Measurements from ENCODE around the gene TBC1D16. TPM values are rescaled to one million over a fixed set of nuclear protein-coding genes. Genes with fewer than 3 reads are reported as not detected.

TBC1D16 gene
- total RNA-seq, 1 donor from 2014 or later = 24.7 TPM

GRCh38 chr17:80003969-80004368, 31.7 kb downstream of the TBC1D16 start:
- peaks cover 17% of the 10 kb centered on the region for H3K4me1 ChIP-seq
- no peak overlapping the region for H3K27ac ChIP-seq
- no peak for TF ChIP-seq CTCF (IDR thresholded peaks at IDR 0.05)
- ATAC-seq = no peak
- no peak for DNase-seq
- H3K36me3 ChIP-seq = no peaks in the 10 kb centered on the region
- intact Hi-C loops (cut with DNase I) = no loop called here
- no peak overlapping the region for H3K4me3 ChIP-seq
- no peaks in the 10 kb centered on the region for H3K27me3 ChIP-seq (ENCODE audit: low read depth)
- no peaks in the 10 kb centered on the region for H3K9me3 ChIP-seq

GRCh38 chr17:80002690-80003490, 32.8 kb downstream of the TBC1D16 start:
- TF ChIP-seq CTCF (IDR thresholded peaks at IDR 0.05) = no peak
- H3K4me1 ChIP-seq = peaks cover 13% of the 10 kb centered on the region
- intact Hi-C loops (cut with DNase I) = no loop called here
- no peaks in the 10 kb centered on the region for H3K27me3 ChIP-seq (ENCODE audit: low read depth)
- no peaks in the 10 kb centered on the region for H3K36me3 ChIP-seq
- no peak overlapping the region for H3K4me3 ChIP-seq
- H3K9me3 ChIP-seq = no peaks in the 10 kb centered on the region
- ATAC-seq (no peak), DNase-seq (no peak)
- no peak overlapping the region for H3K27ac ChIP-seq

GRCh38 chr17:80002070-80002641, 33.5 kb downstream of the TBC1D16 start:
- TF ChIP-seq CTCF (IDR thresholded peaks at IDR 0.05) = no peak
- no peak for ATAC-seq
- Histone ChIP-seq H3K9me3 (no peaks in the 10 kb centered on the region), H3K27me3 (ENCODE audit: low read depth) (no peaks in the 10 kb centered on the region), H3K4me3 (no peak overlapping the region), H3K27ac (no peak overlapping the region), H3K36me3 (no peaks in the 10 kb centered on the region), H3K4me1 (peaks cover 18% of the 10 kb centered on the region)
- DNase-seq = no peak
- intact Hi-C loops (cut with DNase I) = no loop called here

- TF ChIP-seq CTCF (IDR thresholded peaks at IDR 0.05) = no peak
- no peak overlapping the region for H3K27ac ChIP-seq
- H3K27me3 ChIP-seq (ENCODE audit: low read depth) = no peaks in the 10 kb centered on the region
- H3K36me3 ChIP-seq = no peaks in the 10 kb centered on the region
- H3K9me3 ChIP-seq = no peaks in the 10 kb centered on the region
- peaks cover 23% of the 10 kb centered on the region for H3K4me1 ChIP-seq
- H3K4me3 ChIP-seq = no peak overlapping the region
- ATAC-seq (no peak), DNase-seq (no peak)
- intact Hi-C loops (cut with DNase I) = no loop called here
Observed at GRCh38 chr17:80000981-80001775, 34.5 kb downstream of the TBC1D16 start.

GRCh38 chr17:80000136-80000535, 35.5 kb downstream of the TBC1D16 start:
- no peak overlapping the region for H3K27ac ChIP-seq
- H3K27me3 ChIP-seq (ENCODE audit: low read depth) = no peaks in the 10 kb centered on the region
- H3K9me3 ChIP-seq = no peaks in the 10 kb centered on the region
- ATAC-seq = no peak
- H3K4me1 ChIP-seq = peaks cover 14% of the 10 kb centered on the region
- H3K36me3 ChIP-seq = no peaks in the 10 kb centered on the region
- TF ChIP-seq CTCF (IDR thresholded peaks at IDR 0.05) = no peak
- intact Hi-C loops (cut with DNase I) = no loop called here
- DNase-seq = no peak
- H3K4me3 ChIP-seq = no peak overlapping the region

Measured in lower lobe of right lung (tissue), 2 donors.